Activated B cell treated with CpG ODN at 0.5 μM for 24 hours (primary cell): ENCODE measurements around the gene IPO8. TPM values are rescaled to one million over a fixed set of nuclear protein-coding genes. Genes with fewer than 3 reads are reported as not detected.

Experiments
- ATAC-seq: fragments of 200-7000 bp; cut with Tn5 transposase; one replicate; pipeline ENCODE4 v1.10.0; 2021; ENCODE audit warnings: low read depth, mild to moderate bottlenecking, moderate library complexity
- CTCF ChIA-PET: fragments of 350-600 bp; sonication (Branson Sonifier 250); formaldehyde crosslinking; loops from one replicate; lab custom pipeline; 2021; ENCODE audit warnings: antibody characterized with exemption; lab: Charles Lee
- POLR2A ChIA-PET: fragments of 350-600 bp; sonication (Branson Sonifier 250); formaldehyde crosslinking; loops from one replicate; lab custom pipeline; 2021; ENCODE audit warnings: antibody characterized with exemption; lab: Charles Lee
- DNase-seq: peaks from one replicate; pipeline ENCODE4 v3.0.0; 2022
- H3K27ac Mint-ChIP-seq: one replicate; pipeline ENCODE4 v1.8.0; 2020; ENCODE audit warnings: mixed read lengths
- H3K27me3 Mint-ChIP-seq: one replicate; pipeline ENCODE4 v1.8.0; 2021; ENCODE audit warnings: mixed read lengths
- H3K36me3 Mint-ChIP-seq: one replicate; pipeline ENCODE4 v1.8.0; 2021; ENCODE audit warnings: low read depth, mixed read lengths
- H3K4me1 Mint-ChIP-seq: one replicate; pipeline ENCODE4 v1.8.0; 2021; ENCODE audit warnings: mixed read lengths
- H3K4me3 Mint-ChIP-seq: one replicate; pipeline ENCODE4 v1.8.0; 2020; ENCODE audit warnings: mild to moderate bottlenecking, mixed read lengths
- H3K9me3 Mint-ChIP-seq: one replicate; pipeline ENCODE4 v1.8.0; 2020; ENCODE audit warnings: mixed read lengths
- CTCF ChIP-seq: fragments of 200-600 bp; IDR thresholded peaks from one replicate; pipeline ENCODE4 v1.8.0; 2022; ENCODE audit warnings: antibody characterized with exemption, mild to moderate bottlenecking
- intact Hi-C: fragments of 100-400 bp; cut with micrococcal nuclease; formaldehyde crosslinking; loops from one replicate; pipeline ENCODE4 v1.15.1; 2024
- total RNA-seq: library from RNA; stranded (reverse); gene quantifications from 2 replicates; pipeline ENCODE4 v1.2.3, GENCODE V29; 2022

IPO8 gene
- total RNA-seq, 1 donor from 2014 or later, result 52.0 TPM

- H3K36me3 Mint-ChIP-seq, result peaks cover 82% of the 10 kb centered on the region
- intact Hi-C loops, result no loop called here
- POLR2A ChIA-PET, result no interaction called here
- CTCF ChIA-PET, result no interaction called here
- no peak for TF ChIP-seq CTCF
- H3K27me3 Mint-ChIP-seq, result no peaks in the 10 kb centered on the region
- H3K4me1 Mint-ChIP-seq, result no peaks in the 10 kb centered on the region
- no peak for ATAC-seq
- no peak overlapping the region for H3K27ac Mint-ChIP-seq
- no peak overlapping the region for H3K4me3 Mint-ChIP-seq
- DNase-seq, result no peak
- H3K9me3 Mint-ChIP-seq, result no peaks in the 10 kb centered on the region
These were observed 60.3 kb downstream of the IPO8 start for GRCh38 chr12:30635385-30635784.

GRCh38 chr12:30631740-30632139 lies 63.9 kb downstream of the IPO8 start:
- Mint-ChIP-seq H3K4me1 (no peaks in the 10 kb centered on the region), H3K27ac (no peak overlapping the region), H3K27me3 (no peaks in the 10 kb centered on the region), H3K36me3 (peaks cover 73% of the 10 kb centered on the region), H3K9me3 (no peaks in the 10 kb centered on the region), H3K4me3 (no peak overlapping the region)
- POLR2A ChIA-PET, result no interaction called here
- intact Hi-C loops, result no loop called here
- DNase-seq (no peak), ATAC-seq (no peak)
- TF ChIP-seq CTCF, result no peak
- CTCF ChIA-PET, result interaction anchor here (1.0 kb wide), 1 partner anchor 176 kb away, joined by 3 read pairs; no protein-coding TSS in a partner anchor

- CTCF ChIA-PET, result no interaction called here
- peaks cover 66% of the 10 kb centered on the region for H3K36me3 Mint-ChIP-seq
- POLR2A ChIA-PET, result no interaction called here
- H3K9me3 Mint-ChIP-seq, result no peaks in the 10 kb centered on the region
- intact Hi-C loops, result no loop called here
- H3K4me3 Mint-ChIP-seq, result no peak overlapping the region
- H3K4me1 Mint-ChIP-seq, result no peaks in the 10 kb centered on the region
- no peak for TF ChIP-seq CTCF
- no peaks in the 10 kb centered on the region for H3K27me3 Mint-ChIP-seq
- H3K27ac Mint-ChIP-seq, result no peak overlapping the region
- DNase-seq (no peak), ATAC-seq (no peak)
These were observed 64.7 kb downstream of the IPO8 start for GRCh38 chr12:30630979-30631285.

- no peak for DNase-seq
- Mint-ChIP-seq H3K36me3 (peaks cover 60% of the 10 kb centered on the region), H3K27me3 (no peaks in the 10 kb centered on the region), H3K4me1 (no peaks in the 10 kb centered on the region), H3K27ac (no peak overlapping the region), H3K4me3 (no peak overlapping the region), H3K9me3 (no peaks in the 10 kb centered on the region)
- no peak for ATAC-seq
- ChIA-PET POLR2A (interaction anchor here (0.6 kb wide), 1 partner anchor 1695 kb away, joined by 7 read pairs; no protein-coding TSS in a partner anchor), CTCF (no interaction called here)
- no peak for TF ChIP-seq CTCF
- intact Hi-C loops, result no loop called here
These were observed 65.3 kb downstream of the IPO8 start for GRCh38 chr12:30630076-30630978.

- Mint-ChIP-seq H3K9me3 (no peaks in the 10 kb centered on the region), H3K4me3 (no peak overlapping the region), H3K36me3 (peaks cover 34% of the 10 kb centered on the region), H3K27me3 (no peaks in the 10 kb centered on the region), H3K27ac (no peak overlapping the region), H3K4me1 (no peaks in the 10 kb centered on the region)
- ATAC-seq, result no peak
- DNase-seq, result no peak
- intact Hi-C loops, result no loop called here
- TF ChIP-seq CTCF, result no peak
- ChIA-PET POLR2A (no interaction called here), CTCF (no interaction called here)
These were observed 68.8 kb downstream of the IPO8 start for GRCh38 chr12:30626847-30627246.
